ENCODE results near the gene ROR2. TPM values are rescaled to one million over a fixed set of nuclear protein-coding genes. Genes with fewer than 3 reads are reported as not detected.

The ROR2 gene
- total and polyA plus RNA-seq, 2 of the 8 experiments (the other 6 are each of a cell fraction or from before 2014, with no cell fraction given) = 2.7 to 4.3 TPM

DNA sequence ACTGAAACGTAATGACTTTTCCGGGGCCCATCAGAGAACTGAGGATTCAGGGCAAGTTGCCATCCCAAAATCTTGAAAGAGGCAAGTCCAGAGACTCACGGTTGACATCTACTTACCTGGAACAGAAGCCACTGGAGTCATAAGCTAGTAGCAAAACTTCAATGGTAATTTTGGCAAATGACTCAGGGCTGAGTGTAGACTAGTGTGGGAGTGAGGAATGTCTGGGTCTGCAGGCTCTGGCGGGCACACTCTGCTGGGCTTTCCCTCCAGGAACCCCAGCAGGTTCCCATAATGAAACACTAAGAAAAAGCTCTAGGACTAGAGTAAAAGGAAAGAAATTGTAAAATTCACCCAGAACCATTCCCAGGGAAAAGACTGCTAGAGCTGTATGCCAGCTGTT, 403.5 kb downstream of the ROR2 start:
- 95% methylated on average over 4 of the region's 4 CpGs; no CpG with 5 or more reads in 1 of the 2 experiments for WGBS, 2 experiments (ENCODE audit: extremely low coverage in 1 of 2, insufficient coverage in 1 of 2, insufficient read length in 1 of 2, insufficient replicate concordance in 2 of 2, low coverage in 1 of 2, low lambda C conversion rate in 2 of 2, missing lambda C conversion rate in 1 of 2)
- Histone ChIP-seq H4K91ac (replicated peaks; ENCODE audit: insufficient read length, low read length) (no peak overlapping the region), H3K4me3 (ENCODE audit: extremely low read depth in 1 of 4, insufficient read depth in 2 of 4, low read depth in 3 of 4, low read length in 4 of 4) (no peak overlapping the region), H2BK15ac (ENCODE audit: low read length) (no peak overlapping the region), H2BK120ac (replicated peaks; ENCODE audit: low read depth, low read length) (no peak overlapping the region), H2BK20ac (ENCODE audit: low read length) (no peak overlapping the region), H2BK12ac (ENCODE audit: low read depth, low read length) (no peak overlapping the region), H2BK5ac (ENCODE audit: low read depth, low read length) (no peak overlapping the region), H3K4me2 (ENCODE audit: insufficient read depth in 1 of 2, low read depth in 2 of 2, low read length in 2 of 2) (no peak overlapping the region), H3K79me2 (ENCODE audit: control insufficient read depth in 1 of 2, insufficient read depth in 2 of 2, low read length in 2 of 2) (no peaks in the 10 kb centered on the region), H3K36me3 (ENCODE audit: control insufficient read depth in 2 of 4, insufficient read depth in 4 of 4, low read length in 3 of 4) (no peaks in the 10 kb centered on the region), H3K4ac (replicated peaks; ENCODE audit: insufficient read length, low read depth, low read length) (no peak overlapping the region), H3K9ac (replicated peaks in 1 of 4; ENCODE audit: extremely low read depth in 1 of 4, low read depth in 3 of 4, low read length in 3 of 4) (no peak overlapping the region), H2AK5ac (ENCODE audit: low read depth, low read length) (no peak overlapping the region), H3K4me1 (replicated peaks in 1 of 4; ENCODE audit: control insufficient read depth in 3 of 4, insufficient read depth in 4 of 4, low read length in 3 of 4) (no peaks in the 10 kb centered on the region), H3K14ac (ENCODE audit: insufficient read length) (no peak overlapping the region), H2AFZ (ENCODE audit: low read length) (0 out of 2 replicates have a peak overlapping the region, but pooled peaks have one; percentile 81), H4K8ac (ENCODE audit: extremely low read depth, insufficient read depth, low read length) (no peak overlapping the region), H3K18ac (ENCODE audit: extremely low read depth, low read length) (no peak overlapping the region), H3K9me3 (ENCODE audit: insufficient read depth in 2 of 2, low read depth in 1 of 2, low read length in 1 of 2) (no peaks in the 10 kb centered on the region), H3K56ac (replicated peaks; ENCODE audit: insufficient read length, low read depth, low read length) (no peak overlapping the region), H3K23me2 (ENCODE audit: low read depth, low read length) (no peaks in the 10 kb centered on the region), H3K27me3 (replicated peaks in 1 of 4; ENCODE audit: control insufficient read depth in 3 of 4, extremely low read depth in 1 of 4, insufficient read depth in 3 of 4, low read length in 3 of 4) (no peaks in the 10 kb centered on the region), H3K27ac (ENCODE audit: low read depth, low read length) (no peak overlapping the region), H4K20me1 (replicated peaks in 1 of 2; ENCODE audit: control insufficient read depth in 1 of 2, insufficient read depth in 2 of 2, low read length in 2 of 2) (no peaks in the 10 kb centered on the region), H3K79me1 (ENCODE audit: low read depth, low read length) (no peaks in the 10 kb centered on the region), H4K5ac (ENCODE audit: insufficient read length, low read depth, low read length) (no peak overlapping the region), H3K23ac (ENCODE audit: insufficient read length) (no peak overlapping the region)
- FAIRE-seq (no peak), DNase-seq (ENCODE audit: low read depth in 1 of 2, low spot score in 2 of 2) (no peak)
- CTCF ChIA-PET (ENCODE audit: partially characterized antibody) = interaction anchor here (0.7 to 1.0 kb wide), 2 partner anchors 11 to 83 kb away, joined by 3 to 5 read pairs; no protein-coding TSS in a partner anchor
- POLR2A ChIA-PET (ENCODE audit: partially characterized antibody) = no interaction called here
- TF ChIP-seq, protein P1, sequence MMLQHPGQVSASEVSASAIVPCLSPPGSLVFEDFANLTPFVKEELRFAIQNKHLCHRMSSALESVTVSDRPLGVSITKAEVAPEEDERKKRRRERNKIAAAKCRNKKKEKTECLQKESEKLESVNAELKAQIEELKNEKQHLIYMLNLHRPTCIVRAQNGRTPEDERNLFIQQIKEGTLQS (IDR thresholded peaks at IDR 0.05; ENCODE audit: insufficient read depth, low read depth, low read length) = no peak
- TF ChIP-seq BRCA1 (IDR thresholded peaks at IDR 0.05; ENCODE audit: low read depth, low read length) (no peak), PHF8 (conservative IDR thresholded peaks at IDR 0.05; ENCODE audit: low read depth, low read length) (no peak), NRF1 (IDR thresholded peaks at IDR 0.05; ENCODE audit: low read depth, low read length) (no peak), SIN3A (conservative IDR thresholded peaks at IDR 0.05 in 1 of 2, IDR thresholded peaks at IDR 0.05 in 1 of 2; ENCODE audit: low read depth in 1 of 2, low read length in 2 of 2) (no peak), KDM5A (IDR thresholded peaks at IDR 0.05; ENCODE audit: low read length) (no peak), KDM1A (IDR thresholded peaks at IDR 0.05; ENCODE audit: borderline replicate concordance, low read length) (no peak), SP4 (IDR thresholded peaks at IDR 0.05; ENCODE audit: low read length) (no peak), RAD21 (IDR thresholded peaks at IDR 0.05 in 1 of 2, conservative IDR thresholded peaks at IDR 0.05 in 1 of 2; ENCODE audit: low read depth in 2 of 2, low read length in 2 of 2) (no peak), HDAC6 (IDR thresholded peaks at IDR 0.05; ENCODE audit: low read depth, low read length) (no peak), SUZ12 (IDR thresholded peaks at IDR 0.05; ENCODE audit: low read length) (no peak), GTF2F1 (IDR thresholded peaks at IDR 0.05; ENCODE audit: borderline replicate concordance, low read depth, low read length) (no peak)
- TF ChIP-seq, protein P2, sequence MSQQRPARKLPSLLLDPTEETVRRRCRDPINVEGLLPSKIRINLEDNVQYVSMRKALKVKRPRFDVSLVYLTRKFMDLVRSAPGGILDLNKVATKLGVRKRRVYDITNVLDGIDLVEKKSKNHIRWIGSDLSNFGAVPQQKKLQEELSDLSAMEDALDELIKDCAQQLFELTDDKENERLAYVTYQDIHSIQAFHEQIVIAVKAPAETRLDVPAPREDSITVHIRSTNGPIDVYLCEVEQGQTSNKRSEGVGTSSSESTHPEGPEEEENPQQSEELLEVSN (IDR thresholded peaks at IDR 0.05) = no peak

All from H1 (cell line).